Dermis blood vessel endothelial cell (primary cell): ENCODE data around the gene CNGB1. TPM values are rescaled to one million over a fixed set of nuclear protein-coding genes. Genes with fewer than 3 reads are reported as not detected.
"Not testable (repeated sequence)": the region's sequence is repeated elsewhere in the genome, so short reads cannot be mapped to it uniquely, and the experiment has no call there.

Experiments used
- DNase-seq: peaks from one replicate; pipeline ENCODE4 v3.0.0; 2010
- total RNA-seq: library from RNA; depleted of rRNA; stranded (reverse); fragments of >200 nt; gene quantifications from 2 replicates; pipeline ENCODE4 v1.2.3, GENCODE V29; 2014

The CNGB1 gene
- total RNA-seq, 1 donor from 2014 or later: not detected

DNA sequence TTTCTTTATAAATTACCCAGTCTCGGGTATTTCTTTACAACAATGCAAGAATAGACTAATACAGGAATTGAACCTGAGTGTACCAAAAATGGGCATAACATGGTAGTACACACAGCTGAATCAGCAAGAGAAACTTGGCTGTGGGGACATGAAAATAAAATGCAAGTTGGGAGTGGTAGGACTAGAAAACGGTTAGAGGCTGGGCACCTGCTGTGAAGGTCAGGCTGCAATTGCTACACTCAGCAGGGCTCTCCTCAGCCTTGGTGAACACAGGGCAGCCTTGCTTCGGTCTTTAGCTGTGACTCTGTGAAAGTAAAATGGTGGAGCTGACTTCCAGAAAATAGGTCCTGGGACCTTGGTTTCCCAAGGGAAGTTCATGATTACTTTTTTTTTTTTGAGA, 45.6 kb downstream of the CNGB1 start:
- no peak for DNase-seq

DNA sequence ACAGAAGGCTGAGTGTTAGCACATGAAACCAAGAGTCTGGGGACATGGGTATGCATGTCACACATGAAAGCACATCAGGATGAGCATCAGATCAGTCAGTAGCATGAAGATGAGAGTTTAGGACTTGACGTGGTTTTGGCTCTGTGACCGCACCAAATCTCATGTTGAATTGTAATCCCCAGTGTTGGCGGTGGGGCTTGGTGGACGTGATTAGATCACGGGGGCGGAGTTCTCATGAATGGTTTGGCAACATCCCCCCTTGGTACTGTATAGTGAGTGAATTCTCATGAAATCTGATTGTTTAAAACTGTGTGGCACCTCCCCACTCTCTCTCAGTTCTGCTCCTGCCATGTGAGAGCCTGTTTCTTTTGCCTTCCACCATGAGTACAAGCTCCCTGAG, 46.4 kb downstream of the CNGB1 start:
- no peak for DNase-seq

GRCh38 chr16:57923841-57924240, 47.1 kb downstream of the CNGB1 start:
- no peak for DNase-seq

- DNase-seq: no peak
Measured at GRCh38 chr16:57923418-57923817, 47.5 kb downstream of the CNGB1 start.

- DNase-seq: no peak
Measured at GRCh38 chr16:57920880-57921229, 50.1 kb downstream of the CNGB1 start.

GRCh38 chr16:57920215-57920879, 50.6 kb downstream of the CNGB1 start:
- DNase-seq: no peak

- DNase-seq: no peak
Measured at GRCh38 chr16:57918994-57919393, 51.9 kb downstream of the CNGB1 start.

- no peak for DNase-seq
Measured at GRCh38 chr16:57918444-57918843, 52.5 kb downstream of the CNGB1 start.

DNA sequence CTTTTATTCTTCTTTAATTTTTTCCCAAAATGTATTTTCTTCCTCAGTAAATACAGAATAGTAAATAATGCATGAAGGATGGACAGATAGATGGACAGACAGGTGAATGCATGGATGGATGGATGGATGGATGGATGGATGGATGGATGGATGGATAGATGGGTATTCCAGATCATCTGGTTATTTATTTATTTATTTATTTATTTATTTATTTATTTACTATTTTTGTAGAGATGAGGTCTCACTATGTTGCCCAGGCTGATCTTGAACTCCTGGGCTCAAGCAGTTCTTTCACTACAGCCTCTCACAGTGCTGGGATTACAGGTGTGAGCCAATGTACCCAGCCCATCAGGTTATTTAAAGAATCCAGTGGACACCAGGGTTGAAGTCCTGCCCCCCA, 53.0 kb downstream of the CNGB1 start:
- not testable (repeated sequence) for DNase-seq

GRCh38 chr16:57917489-57917888, 53.4 kb downstream of the CNGB1 start:
- not testable (repeated sequence) for DNase-seq

DNA sequence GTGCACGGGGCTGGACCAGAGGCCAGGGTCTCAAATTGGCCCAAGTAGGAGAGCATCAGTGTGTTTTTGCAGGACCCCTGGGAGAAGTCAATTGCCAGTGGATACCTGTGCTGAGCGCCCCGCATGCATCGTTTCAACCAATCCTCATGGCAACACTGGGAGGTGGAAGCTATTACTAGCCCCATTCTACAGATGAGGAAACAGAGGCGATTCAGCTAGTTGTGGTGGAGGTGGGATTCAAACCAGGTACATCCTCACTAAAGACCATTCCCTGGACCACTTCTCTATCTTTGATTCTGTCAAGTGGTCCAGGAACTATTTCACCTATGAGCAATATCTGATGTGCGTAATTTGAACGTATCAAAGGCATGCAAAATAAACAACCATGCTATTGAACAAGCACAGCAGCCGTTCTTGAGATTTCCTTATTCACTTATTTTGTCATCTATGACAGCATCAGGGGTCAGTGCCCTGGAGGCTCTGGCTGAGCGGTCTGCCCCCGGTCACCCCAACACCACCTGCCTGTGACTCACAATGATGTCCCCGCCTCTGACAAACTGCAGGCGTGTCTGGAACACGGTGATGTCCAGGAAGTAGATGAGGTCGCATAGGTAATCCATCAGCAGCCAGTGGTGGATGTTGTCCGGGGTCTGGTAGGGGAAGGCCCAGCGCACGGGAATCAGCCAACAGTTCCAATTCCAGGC, 54.0 kb downstream of the CNGB1 start:
- no peak for DNase-seq

GRCh38 chr16:57915811-57916488, 55.0 kb downstream of the CNGB1 start:
- no peak for DNase-seq

DNA sequence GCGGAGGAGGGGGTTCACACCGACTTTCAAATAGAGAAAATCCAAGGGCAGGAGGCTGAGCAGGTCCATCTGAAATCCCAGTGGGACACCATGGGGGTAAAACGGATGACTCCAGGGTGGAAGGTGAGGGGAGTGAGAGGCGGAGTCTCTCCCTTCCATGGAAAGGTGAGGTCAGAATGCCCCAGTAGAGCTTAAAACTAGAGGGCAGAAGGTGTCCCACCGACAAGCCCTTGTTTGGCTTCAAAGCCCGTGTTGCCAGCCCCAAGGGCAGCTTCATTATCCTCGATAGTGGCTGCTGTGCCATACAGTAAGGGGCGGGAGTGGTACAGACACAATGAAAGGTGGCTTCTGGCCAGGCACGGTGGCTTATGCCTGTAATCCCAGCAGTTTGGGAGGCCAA, 55.7 kb downstream of the CNGB1 start:
- no peak for DNase-seq

- DNase-seq: no peak
Measured at GRCh38 chr16:57914244-57915173, 56.4 kb downstream of the CNGB1 start.

DNA sequence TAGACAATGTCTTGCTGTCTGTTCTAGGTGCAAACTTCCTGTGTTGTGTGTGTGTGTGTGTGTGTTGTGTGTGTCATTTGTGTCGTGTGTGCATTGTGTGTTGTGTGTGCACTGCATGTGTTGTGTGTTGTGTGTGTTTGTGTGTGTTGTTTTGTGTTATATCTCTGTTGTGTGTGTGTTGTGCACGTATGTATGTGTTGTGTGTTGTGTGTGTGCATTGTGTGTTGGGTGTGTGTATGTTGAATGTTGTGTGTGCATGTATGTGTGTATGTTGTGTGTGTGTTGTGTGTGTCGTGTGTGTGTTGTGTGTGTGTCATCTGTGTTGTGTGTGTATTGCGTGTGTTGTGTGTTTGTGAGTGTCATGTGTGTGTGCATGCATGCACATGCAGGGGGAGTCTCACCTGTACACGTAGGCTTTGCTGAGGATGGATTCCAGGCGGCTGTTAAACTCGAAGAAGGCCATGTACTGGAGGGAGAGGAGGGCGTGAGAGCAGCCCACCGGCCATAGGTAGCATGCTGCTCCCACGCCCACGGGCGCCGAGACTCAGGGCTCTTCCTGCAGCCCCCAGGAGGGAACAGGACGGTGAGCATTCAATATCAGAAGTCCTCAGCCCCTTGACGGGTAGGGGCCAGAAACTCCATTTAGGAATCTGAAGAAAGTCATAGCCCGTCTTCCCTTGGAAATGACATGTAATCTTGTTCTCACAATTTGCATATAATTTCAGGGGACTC, 58.2 kb downstream of the CNGB1 start:
- DNase-seq: no peak

DNA sequence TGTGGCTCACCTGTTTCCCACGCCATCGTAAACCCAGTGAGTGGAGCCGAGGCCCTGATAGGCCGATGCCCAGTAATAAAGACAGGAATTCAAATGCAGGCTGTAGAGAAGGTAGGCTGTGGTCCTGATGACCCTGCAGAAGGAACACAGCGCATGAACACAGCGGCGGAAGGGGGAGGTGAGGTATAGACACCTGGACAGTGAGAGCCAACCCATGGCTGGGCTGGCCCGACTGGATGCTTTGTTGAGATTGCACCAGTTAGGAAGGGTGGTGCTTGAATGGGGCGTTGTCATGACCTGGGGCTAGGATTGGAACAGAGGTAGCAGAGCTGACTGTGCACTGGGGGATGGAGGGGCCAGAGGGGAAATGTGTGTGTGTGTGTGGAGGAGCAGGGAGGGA, 59.2 kb downstream of the CNGB1 start:
- DNase-seq: no peak

- DNase-seq: no peak
Measured at GRCh38 chr16:57910696-57911095, 60.2 kb downstream of the CNGB1 start.

GRCh38 chr16:57908409-57908987, 62.4 kb downstream of the CNGB1 start:
- DNase-seq: no peak

GRCh38 chr16:57906382-57907316, 64.3 kb downstream of the CNGB1 start:
- peak; percentile 43 for DNase-seq

- DNase-seq: no peak
Measured at GRCh38 chr16:57904101-57904500, 66.8 kb downstream of the CNGB1 start.

DNA sequence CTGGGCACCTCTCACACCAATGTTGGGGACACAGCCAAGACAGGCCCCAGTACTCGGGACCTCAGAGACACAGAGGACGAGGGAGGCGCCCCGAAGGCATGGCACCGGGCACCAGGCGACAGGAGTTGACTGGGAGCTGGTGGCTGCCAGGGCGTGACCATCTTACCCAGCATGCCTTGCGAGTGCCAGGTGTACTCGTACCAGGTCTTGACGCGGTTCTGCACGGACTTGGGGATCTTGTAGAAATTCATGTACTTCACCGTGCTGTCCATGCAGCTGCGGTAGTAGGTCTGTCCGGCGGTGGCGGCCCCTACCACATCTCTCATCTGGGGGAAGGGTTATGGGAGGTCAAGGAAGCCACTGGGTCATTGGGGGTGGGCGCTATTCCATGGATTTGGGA, 67.3 kb downstream of the CNGB1 start:
- DNase-seq: no peak
